ENCODE data around the gene USH1G.

The USH1G gene

DNA sequence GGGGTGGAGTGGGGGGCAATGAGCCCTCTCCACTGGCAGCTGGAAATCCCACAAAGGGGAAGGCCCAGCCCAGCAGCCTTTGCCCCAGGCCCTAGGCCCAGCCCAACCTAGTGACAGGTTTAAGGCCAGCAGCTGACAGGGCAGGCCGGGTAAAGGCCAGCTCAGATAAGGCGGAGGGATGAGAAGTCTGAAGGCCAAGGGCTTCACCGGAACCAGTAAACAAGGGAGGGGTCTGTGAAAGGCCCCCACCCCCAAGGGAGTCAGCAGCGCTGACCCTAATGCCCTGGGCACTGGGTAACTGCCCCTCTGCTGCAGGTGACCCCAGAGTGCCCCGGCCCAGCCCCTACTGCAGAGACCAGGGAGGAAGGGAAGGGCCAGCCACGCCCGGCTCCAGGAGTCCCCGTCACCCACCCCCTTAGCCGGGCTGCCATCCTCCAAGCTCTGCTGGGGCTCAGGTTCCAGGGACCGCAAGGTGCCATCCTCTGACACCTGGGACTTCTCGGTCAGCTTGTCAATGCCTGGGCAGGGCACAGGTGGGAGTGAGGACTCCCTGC is 30.2 kb upstream of the USH1G start:
- DNase-seq = no peak

DNA sequence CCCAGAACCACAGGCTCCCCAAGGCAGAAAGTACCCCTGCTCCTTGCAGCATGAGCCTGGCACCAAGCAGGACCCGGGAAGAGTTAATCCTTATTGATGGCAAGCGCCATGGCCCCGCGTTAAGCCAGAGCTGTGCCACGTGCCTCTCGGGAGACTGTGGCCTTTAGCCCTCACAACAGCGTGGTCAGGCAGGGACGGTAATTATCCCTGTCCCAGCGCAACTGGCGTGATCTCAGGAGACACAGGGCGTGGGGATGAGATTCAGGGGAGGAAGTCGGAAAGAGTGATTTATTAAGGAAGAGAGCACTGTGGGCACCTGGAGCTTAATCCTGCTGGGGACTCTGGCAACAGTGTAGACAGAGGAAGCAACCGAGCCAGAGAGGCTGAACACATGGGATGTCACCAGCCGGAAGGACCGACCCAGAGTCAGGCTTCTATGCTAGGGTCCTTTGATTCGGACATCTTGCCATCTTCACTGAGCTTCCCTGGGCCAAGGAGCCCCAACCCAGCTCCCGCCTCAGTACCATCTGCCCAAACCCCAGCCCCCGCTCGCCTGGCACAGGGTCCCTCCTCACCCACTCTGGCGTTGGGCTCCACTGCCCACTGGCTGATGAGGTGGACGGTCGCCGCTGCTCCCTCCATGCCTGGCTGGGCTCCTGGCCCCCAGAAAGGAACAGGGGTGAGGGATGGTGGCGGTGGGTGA is 29.5 kb upstream of the USH1G start:
- DNase-seq = no peak

DNA sequence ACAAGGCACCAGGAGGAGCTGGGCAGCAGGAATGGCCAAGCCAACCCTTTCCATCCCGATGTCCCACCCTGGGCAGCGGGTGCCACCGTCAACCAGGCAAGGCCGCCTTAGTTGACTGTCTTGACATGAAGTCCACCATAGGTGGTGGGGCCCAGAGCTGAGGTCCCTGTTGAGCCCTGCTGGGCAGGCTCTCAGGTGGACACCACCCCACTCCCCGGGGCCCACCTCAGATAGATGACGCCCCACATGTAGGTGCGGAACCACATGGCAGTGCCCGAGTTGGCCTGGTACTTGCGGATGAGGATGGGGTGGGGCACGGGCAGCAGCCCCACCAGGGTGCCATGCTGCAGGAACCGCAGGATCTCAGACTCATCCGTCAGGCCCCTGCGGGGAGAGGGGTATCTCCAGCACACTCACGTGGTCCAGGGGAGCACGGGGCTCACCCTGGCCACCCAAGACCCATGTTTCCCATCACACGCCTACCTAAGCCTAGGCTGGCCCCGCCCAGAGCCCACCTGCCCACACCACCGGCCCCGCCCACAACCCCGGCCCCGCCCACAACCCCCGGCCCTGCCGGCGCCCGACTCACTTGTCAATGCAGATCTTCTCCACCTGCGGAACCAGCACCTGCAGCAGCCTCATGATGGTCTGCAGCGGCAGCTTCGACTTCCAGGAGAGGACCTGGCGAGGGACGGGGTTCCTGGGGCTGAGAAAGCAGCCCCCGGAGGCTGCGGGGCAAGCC is 28.8 kb upstream of the USH1G start:
- DNase-seq = no peak

DNA sequence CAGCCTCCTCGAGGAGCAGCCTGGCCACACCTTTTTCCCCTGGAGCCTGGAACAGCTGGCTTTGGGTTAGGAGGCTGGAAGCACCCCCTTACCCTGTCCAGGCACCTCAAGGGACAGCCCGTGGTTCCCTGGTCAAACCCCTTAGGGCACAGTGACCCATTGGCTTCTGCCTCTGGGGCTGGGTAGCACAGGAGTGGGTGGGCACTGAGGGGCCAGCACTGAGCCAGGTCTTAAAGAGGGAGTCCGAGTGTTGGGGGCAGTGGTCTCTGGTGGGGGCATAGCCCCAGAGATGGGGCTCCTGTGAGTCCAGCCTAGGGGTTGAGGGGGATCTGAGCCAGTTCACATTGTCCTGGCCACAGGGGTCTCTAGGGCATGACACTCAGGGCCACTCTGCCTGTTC is 28.0 kb upstream of the USH1G start:
- DNase-seq = no peak

DNA sequence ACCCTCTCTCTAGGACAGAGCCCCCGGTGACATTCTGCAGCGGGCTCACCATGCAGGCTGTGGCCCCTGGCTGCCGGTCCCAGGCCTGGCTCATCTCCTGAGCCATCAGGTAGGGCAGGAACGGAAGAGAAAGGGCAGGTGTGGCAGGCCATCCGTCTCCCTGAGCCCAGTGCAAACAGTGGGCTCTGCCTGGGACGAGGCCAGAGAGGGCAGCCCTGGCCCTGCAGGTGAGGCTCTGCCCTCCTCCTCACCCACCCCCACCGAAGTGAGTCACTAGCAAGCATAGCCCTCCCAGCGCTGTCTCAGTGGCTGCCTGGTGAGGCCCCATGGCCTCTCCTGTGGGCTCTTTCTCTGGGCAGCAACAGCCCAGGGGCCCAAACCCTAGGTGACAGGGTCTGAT is 27.2 kb upstream of the USH1G start:
- no peak for DNase-seq

DNA sequence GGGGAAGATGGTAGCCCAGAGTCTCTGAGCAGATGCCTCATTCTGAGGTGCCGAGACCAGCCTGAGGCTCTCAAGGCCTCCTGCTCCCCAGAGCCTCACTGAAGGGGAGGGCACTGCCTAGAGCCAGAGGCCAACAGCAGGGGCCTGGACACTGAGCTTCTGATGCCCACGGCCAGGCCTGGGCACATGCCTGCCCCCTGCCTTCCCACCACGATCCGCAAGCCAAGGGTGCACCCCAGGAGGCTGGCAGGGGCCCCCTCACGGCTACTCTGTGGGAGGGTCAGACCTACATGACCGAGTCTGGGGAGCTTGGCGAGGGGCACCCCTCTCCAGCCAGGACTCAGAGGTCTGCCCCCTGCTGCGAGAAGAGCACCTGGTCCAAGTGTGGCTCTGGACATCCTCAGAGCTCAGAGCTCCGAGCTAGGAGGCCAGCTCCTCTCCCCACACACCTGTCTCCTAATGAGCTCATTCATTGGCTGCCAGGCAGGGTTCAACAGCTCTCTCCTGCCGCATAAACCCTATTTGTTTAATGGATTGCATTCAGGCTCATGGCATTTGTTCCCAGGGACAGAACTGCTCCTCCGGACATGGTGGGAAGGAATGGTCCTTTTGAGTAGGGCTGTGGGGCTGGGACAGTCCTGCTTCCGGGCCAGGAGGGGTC is 26.5 kb upstream of the USH1G start:
- no peak for DNase-seq

DNA sequence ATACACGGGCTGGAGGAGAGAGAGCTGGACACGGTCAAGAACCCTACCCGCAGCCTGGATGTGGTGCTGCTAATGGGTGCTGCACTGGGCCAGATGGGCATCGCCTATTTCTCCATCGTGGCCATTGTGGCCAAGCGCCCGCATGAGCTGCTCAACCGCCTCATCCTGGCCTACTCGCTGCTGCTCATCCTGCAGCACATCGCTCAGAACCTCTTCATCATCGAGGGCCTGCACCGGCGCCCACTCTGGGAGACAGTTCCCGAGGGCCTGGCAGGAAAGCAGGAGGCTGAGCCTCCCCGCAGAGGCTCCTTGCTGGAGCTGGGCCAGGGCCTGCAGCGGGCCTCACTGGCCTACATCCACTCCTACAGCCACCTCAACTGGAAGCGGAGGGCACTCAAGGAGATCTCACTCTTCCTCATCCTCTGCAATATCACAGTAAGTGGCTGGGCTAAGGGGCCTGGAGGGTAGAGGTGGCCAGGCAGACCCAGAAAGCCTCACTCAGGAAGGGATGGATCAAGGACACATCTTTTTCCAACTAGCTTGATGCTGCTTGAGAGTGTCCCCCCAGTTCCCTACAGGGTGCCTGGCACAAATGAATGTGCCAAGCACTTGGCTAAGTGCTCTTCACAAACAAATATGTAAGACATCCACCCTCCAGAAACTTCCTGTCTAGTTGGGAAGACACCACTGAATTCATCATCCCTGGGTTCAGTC is 24.1 kb upstream of the USH1G start:
- DNase-seq = no peak

DNA sequence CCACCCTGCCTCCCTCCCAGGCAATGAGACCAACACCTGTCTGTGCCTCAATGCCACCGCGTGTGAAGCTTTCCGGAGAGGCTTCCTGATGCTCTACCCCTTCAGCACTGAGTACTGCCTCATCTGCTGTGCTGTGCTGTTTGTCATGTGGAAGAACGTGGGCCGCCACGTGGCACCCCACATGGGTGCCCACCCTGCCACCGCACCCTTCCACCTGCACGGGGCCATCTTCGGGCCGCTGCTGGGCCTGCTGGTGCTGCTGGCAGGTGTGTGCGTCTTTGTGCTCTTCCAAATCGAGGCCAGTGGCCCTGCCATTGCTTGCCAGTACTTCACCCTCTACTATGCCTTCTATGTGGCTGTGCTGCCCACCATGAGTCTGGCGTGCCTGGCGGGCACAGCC is 23.6 kb upstream of the USH1G start:
- DNase-seq = no peak

DNA sequence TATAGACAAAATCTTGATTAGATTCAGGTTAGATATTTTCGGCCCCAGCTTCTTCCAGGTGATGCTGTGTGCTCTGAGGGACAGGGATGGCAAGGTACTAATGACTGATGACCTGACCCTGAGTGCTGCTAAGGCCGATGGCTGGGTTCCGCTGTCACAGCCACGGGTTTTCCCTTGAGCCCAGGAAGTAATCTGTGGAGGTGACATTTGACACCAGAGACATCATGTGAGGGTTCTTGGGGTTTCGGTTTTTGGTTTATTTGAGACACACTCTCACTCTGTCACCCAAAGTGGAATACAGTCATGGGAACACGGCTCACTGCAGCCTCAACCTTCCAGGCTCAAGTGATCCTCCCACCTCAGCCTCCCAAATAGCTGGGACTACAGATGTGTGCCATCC is 22.5 kb upstream of the USH1G start:
- DNase-seq = no peak

DNA sequence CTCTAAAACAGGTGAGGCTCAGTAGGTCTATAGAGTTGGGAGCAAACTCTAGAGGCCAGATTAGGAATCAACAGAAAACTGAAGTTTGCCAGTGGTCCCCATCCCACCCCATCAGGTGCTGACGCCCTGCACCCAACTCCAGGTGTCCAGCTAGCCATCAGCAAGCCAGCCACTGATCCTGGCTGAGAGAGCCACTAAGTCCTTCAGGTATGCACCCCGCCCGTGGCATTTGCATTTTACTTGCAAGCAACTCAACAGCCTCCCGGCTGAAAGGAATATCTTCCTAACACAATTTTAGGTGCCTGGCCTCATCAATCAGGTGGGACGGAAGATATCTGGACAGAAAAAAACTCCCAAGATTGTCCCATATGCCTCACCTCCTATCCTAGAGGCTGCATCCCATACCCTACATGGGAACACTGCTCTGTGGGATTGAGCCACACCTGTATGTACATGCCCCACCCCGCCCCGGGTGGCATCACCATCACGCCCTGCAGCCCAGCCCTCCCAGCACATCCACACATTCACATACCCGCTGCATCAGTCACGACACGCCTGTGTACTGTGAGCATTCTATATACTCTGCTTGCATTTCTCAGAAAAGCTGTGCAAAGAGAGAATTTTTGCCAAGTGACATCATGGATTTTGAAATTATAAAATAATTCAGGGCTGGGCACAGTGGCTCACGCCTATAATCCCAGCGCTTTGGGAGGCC is 20.9 kb upstream of the USH1G start:
- no peak for DNase-seq

DNA sequence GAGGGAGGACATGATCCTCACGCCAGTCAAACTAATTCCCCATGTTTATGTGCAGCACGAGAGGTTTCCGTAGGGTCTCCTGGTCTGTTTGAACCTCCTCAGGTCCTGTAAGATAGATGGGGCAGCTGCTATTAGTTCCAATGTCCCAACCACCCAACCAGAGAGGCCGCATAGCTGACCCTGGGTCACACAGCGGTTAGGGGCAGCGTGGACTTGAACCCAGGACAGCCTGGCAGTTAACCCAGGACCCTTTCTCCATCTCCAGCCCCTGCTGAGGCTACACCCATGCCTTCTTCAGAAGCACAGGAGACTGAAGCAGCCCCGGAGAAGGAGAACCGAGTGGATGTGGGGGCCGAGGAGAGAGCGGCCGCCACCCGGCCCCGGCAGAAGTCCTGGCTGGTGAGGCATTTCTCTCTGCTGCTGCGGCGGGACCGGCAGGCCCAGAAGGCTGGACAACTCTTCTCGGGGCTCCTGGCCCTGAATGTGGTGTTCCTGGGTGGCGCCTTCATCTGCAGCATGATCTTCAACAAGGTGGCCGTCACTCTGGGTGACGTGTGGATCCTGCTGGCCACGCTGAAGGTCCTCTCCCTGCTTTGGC is 18.2 kb upstream of the USH1G start:
- no peak for DNase-seq

DNA sequence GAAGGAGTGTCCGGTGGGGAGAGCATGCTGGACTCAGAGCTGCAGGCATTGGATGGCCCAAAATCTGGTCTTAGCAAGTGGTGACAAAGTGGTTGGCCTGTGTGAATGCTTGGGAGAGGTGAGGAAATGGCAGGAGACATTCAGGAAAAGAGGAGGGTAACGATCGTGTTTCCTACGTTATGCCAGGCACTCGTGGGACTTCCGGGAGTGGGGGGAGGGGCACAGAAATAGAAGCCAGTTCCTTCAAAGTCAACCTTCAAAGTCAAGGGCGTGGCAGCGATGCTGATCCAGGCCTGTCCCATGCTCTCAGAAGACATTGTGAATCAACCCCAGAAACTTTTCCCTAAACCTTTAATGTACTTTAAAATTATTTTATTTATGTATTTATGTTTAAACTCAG is 16.5 kb upstream of the USH1G start:
- no peak for DNase-seq

DNA sequence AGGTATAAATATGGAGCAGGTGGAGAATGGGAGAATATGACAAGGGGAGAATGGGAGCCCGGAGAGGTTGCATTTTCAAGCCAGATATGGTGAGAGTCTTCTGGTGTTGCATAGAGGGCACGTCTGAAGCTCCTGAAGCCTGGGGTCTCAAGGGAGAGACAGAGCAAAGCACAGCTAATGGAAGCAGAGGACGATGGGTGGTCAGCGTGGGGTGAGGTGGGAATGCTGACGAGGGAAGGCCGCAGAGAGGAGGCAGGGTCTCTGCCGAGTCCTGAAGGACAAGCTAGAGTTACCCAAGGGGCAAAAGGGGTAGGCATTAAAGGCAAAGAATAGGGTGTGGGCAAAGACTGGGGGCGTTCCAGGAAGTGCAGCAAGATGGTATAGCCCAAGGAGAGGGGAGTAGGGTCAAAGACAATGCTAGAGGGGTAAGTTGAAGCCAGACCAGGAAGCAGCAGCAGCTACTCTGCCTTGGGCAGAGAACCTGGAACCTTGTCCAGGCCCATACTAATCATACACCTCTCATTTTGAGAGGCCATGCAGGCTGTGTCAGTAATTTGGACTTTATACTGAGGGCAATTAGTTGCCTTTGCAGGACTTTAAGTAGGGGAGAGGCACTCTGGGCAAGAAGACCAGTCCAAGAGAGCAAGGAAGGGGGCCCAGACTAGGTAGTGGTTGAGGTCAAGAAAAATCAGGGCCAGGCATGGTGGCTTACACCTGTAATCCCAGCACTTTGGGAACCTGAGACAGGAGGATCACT is 15.3 kb upstream of the USH1G start:
- DNase-seq = no peak

DNA sequence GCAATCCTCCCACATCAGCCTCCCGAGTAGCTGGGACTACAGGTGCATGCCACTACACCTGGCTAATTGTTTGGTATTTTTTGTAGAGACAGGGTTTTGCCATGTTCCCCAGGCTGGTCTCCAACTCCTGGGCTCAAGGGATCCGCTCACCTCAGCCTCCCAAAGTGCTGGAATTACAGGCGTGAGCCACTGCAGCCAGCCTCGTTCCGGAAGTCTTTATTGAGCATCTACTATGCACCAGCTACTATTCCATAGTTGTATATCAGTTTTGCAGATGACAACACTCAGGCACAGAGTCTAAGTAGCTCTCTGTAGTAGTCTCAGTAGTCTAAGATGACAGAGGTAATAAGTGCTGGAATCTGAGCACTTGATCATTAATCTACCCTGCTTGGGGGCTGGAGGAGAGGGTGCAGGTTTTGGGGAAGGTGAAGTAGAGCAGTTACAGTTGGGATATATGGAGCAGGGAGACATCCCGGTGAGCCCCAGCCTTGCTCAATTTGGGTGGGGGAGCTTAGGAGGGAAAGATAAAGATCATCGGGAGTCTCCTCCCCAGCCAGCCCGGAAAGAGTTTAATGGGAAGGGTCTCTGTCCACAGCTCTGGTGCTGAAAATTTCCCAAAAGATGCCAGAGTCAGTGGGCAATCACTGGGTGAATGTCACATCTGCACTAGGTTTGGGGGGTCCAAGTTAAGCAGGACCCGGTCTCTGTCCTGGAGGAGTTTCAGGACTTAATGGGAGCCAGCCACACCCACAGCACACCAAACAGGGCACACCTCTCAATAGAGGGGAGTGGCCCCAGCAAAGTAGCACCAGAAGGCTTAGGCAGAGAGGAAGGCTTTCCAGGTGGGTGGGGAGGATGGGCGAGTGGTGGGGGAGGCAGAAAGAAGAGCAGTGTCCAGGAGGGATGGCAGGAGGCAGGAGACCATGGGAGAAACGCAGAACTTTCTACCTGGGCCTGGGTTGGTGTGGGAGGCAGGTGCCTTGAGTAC is 14.3 kb upstream of the USH1G start:
- no peak for DNase-seq

DNA sequence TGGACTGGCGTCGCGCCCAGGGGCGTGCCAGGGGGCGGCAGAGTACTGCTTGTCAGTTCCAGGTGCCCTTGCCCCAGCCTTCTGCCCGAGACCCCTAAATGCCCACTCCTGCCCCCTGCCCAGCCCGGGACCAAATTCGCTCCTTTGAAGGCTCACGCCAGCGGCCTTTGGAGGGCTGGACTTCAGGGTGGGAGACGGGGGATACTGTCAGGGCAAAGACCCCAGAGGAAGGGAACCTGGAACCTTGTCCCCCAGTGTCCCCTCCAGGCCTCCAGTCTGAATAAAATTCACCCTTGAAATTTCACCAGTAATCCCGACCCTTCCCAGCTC is 13.4 kb upstream of the USH1G start:
- no peak for DNase-seq

DNA sequence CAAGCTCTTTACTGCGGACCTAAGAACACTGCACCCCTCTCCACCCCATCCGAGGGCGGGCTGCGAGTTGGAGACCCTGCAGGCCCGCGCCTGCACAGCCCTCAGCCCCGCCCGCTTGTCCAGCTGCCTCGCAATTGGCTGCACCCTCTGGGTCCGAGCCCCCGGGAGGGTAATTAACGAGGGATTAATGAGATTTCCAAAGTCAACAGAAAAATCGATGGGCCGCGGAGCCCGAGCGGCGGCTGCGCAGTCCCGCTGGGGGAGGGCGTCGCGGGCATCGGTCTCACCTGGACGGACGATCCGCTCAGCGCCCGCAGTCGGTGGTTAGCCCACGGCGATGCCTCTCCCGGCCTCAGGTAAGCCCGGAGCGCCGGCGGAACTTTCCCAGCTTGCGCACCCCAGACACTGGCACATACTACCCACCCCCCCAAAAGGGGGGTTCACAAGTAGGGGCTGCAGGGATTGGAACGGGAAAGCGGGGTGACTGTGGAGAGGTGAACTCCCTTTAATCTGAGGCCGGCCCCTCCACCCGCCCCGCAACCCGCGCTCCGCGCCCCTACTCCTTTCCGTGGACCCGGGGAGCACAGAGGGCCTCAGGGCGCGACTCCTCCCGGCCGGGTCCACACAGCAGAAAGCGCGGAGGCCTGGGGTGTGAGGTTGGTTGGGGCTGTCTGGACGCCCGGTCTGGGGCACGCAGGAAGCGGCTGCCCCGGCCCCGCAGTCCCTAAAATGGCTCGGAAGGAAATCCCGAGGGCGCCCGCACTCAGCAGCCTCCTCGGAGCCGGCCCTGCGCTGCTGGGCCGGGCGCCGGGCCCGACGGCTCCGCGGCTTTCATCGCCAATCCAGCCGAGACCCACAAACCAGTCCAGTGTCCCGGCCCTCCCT is 12.8 kb upstream of the USH1G start, which contains the start of gene OTOP3:
OTOP3 (plus strand) TSS at position 314 of the 885 bp plus-strand sequence; CDS start at position 338, 24 bp downstream.
- no peak for DNase-seq

DNA sequence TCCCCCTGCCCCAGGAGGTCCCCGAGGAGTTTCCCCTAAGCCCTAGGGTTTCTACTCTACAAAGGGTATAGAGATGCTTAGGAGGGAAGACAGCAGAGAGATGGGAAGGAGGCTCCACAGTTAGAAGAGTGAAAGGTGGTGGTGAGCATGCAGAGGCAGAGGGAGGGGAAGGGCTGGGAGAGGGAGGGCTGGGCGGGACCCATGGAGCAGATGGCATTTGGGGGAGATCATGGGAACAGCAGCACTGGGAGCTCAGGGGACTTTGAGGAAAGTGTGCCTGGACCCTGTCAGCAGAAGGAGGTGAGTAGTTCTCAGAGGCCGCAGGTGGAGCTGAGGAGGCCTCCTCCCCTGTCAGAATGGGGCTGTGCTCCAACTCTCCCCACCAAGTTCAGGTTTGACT is 12.0 kb upstream of the USH1G start:
- DNase-seq = no peak

DNA sequence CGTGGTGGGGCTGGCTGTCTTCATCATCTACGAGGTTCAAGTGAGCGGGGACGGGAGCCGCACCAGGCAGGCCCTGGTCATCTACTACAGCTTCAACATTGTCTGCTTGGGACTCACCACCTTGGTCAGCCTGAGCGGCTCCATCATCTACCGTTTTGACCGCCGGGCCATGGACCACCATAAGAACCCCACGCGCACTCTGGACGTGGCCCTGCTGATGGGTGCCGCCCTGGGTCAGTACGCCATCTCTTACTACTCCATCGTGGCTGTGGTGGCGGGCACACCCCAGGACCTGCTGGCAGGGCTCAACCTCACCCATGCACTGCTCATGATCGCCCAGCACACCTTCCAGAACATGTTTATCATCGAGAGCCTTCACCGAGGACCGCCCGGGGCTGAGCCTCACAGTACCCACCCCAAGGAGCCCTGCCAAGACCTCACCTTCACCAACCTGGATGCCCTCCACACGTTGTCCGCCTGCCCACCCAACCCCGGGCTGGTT is 7.5 kb upstream of the USH1G start:
- DNase-seq = no peak

DNA sequence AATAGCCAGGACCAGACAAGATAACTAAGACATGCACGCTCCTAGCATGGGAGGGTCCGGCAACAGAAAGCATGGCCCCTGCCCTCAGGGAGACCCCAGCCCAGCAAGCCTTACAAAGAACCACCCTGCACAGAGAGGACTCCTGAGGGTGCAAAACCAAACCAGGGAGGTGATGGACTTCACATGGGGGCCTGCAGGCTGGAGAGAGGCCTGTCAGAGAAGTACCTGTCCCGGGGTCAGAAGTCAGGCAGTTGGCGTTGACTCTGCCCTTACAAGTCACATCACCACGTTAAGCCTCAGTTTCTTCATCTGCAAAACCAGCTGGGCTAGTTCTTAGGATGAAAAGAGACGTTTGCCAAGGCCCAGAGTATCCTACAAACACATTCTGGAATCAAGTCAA is 5.7 kb upstream of the USH1G start:
- no peak for DNase-seq
